Inflammatory macrophage (primary cell): Measurements from ENCODE around the gene SLC66A2.

Experiments used
- DNase-seq, 2 donors: peaks; one replicate each; pipeline ENCODE4 v3.0.0-alpha.2; 2020 to 2022

Gene SLC66A2

GRCh38 chr18:79864006-79864725 lies 87.3 kb downstream of the SLC66A2 start:
- no peak for DNase-seq

GRCh38 chr18:79863161-79864005 lies 88.1 kb downstream of the SLC66A2 start:
- no peak for DNase-seq

- DNase-seq = no peak
Measured at GRCh38 chr18:79862562-79862961, 88.9 kb downstream of the SLC66A2 start.

GRCh38 chr18:79861687-79862086 lies 89.8 kb downstream of the SLC66A2 start:
- no peak for DNase-seq

- DNase-seq = no peak
Measured at GRCh38 chr18:79859314-79859713, 92.1 kb downstream of the SLC66A2 start.

- DNase-seq = no peak
Measured at GRCh38 chr18:79857082-79857671, 94.3 kb downstream of the SLC66A2 start.

- peak in 1 of 2 donors; percentile 29 for DNase-seq
Measured at GRCh38 chr18:79856119-79857007, 95.1 kb downstream of the SLC66A2 start.

- no peak for DNase-seq
Measured at GRCh38 chr18:79855147-79855933, 96.1 kb downstream of the SLC66A2 start.

- DNase-seq = no peak
Measured at GRCh38 chr18:79853993-79854364, 97.5 kb downstream of the SLC66A2 start.

GRCh38 chr18:79853303-79853992 lies 98.0 kb downstream of the SLC66A2 start:
- no peak for DNase-seq

GRCh38 chr18:79852561-79853302 lies 98.7 kb downstream of the SLC66A2 start:
- DNase-seq = no peak
